ENCODE data around the gene ALDH3A1. TPM values are rescaled to one million over a fixed set of nuclear protein-coding genes. Genes with fewer than 3 reads are reported as not detected.
A peak's percentile ranks its signal among the peaks of the same experiment; 100 is the strongest.
"Not testable (repeated sequence)": the region's sequence is repeated elsewhere in the genome, so short reads cannot be mapped to it uniquely, and the experiment has no call there.

ALDH3A1 gene
- 3.4 TPM for total RNA-seq

- DNase-seq (ENCODE audit: low spot score): peak; percentile 19
These were observed at the start of gene ALDH3A1 for GRCh38 chr17:19747829-19748806. Gene ALDH3A1 (minus strand): TSS chr17:19748298. CDS start chr17:19745129, 3,169 bp downstream.

DNA sequence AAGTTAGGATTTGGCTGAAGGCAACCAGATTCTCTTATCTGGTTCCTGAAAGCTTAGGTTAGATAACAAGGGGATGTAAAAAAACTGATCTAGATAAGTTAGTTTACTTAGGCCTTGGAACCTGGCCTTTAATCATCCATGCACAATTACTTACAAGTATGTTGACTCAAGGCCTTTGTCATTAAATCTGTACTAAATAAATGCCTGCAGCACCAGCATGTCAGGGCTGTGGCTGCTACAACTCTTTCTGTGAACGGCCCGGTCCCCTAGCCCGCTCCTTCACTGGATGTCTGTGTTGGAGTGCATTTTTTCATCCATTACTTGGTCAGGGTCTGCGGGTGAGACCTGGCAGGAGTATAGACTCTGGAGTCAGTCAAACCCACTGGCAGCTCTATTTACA, 48.4 kb upstream of the ALDH3A1 start:
- DNase-seq (ENCODE audit: low spot score): no peak

DNA sequence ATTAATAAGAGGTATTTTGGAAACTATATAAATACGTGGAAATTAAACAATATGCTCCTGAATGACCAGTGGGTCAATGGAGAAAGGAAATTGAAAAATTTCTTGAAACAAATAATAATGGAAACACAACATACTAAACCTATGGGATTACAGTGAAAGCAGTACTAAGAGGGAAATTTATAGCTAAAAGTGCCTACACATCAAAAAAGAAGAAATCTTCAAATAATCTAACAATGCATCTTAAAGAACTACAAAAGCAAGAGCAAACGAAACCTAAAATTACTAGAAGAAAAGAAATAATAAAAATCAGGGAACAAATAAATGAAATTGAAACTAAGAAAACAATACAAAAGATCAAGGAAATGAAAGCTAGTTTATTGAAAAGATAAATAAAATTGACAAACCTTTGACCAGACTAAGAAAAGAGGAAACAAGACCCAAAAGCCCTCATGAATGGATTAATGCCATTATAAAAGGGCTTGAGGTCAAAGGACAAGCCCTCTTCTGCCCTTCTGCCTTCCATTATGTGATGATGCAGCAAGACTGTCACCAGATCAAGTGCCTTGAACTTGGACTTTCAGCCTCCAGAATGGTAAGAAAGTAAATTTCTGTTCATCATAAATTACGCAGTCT, 43.9 kb upstream of the ALDH3A1 start:
- no peak for DNase-seq (ENCODE audit: low spot score)

DNA sequence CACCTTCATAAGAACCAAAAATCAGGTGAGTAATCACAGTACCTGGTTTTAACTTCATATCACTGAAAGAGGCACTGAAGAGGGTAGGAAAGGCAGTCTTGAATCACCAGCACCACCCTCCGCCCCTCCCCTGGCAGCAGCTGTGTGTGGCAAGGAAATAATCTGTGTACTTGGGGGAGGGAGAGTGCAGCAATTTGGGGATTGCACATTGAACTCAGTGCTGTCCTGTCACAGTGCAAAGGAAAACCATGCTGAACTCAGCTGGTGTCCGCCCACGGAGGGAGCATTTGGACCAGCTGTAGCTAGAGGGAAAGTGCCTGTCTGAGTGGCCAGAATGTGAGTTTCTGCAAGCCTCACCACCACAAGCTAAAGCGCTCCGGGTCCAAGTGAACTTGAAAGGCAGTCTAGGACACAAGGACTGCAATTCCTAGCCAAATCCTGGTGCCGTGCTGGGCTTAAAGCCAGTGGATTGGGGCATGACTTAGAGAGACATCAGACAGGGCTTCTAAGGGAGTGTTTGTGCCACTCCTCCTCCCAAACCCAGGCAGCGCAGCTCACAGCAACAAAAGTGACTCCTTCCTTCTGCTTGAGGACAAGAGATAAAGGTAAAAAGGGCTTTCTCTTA, 39.7 kb upstream of the ALDH3A1 start:
- DNase-seq (ENCODE audit: low spot score): no peak

- no peak for DNase-seq (ENCODE audit: low spot score)
These were observed 37.8 kb upstream of the ALDH3A1 start for GRCh38 chr17:19785854-19786253.

GRCh38 chr17:19781488-19782458, 33.7 kb upstream of the ALDH3A1 start:
- no peak for DNase-seq (ENCODE audit: low spot score)

DNA sequence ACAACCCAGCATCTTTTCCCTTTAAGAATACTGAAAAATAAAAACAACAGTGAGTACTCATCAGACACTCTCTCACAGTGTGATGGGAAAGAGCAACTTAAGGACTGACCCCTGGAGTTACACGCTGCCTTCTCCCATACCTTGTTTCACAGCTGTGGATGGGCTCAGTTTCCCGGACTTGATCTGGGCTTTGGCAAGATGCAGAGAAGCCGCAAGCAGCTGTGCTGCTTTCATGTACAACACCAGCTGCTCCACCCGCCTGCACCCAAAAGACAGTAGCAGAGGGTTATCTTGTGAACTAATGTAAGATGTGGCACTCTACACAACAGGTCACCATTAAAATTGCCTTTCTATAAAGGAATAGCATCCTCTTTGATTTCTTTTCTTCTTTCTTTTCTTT, 32.7 kb upstream of the ALDH3A1 start:
- DNase-seq (ENCODE audit: low spot score): no peak

DNA sequence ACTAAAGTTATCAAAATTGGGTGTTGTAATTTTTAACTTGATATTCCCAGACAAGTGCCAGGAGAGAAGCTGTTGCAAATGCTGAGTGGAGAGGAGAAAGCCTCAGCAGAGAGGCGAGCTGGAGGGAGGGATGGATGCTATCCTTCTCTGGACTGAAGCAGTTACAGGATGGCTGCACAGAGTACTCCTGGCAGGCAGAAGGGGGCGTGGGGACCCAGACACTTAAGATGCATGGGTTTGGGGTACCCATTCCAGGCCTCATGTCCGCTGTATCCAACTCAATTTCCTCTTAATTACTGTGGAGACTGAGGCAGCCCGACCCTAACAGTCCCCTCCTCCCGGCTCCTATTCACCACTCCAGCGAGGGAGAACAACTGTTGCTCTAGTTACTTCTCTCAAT, 25.4 kb upstream of the ALDH3A1 start:
- no peak for DNase-seq (ENCODE audit: low spot score)

DNA sequence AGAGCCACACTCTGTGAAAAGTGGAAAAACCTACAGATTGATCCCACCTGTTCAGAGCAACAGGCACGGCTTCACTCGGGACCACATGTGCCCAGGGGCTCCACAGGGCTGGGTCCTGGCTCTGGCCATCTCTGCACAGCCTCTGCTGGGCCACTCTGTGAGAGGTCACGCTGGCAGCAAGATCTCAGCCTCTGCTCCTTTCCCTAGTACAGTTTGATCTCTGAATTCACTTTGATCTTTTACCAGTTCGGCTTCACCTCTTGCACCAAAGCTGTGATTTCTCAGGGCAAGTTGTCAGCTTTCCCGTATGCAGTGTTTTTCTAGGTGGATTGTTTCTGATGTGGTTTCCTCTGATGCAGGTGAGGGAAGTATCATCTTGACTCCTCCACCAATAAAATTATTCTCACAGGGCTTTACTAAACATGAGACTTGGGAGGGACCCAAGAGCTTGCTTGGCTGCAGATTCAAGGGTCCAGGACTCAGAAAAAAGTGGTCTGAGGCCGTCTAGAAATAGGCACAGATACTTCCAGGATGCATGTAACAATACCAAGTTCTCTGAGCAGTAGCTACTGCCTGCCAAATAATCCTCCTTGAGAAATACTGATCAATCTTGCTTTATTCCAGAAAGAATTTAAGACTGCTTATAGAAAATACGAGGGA, 24.0 kb upstream of the ALDH3A1 start:
- DNase-seq (ENCODE audit: low spot score): no peak

GRCh38 chr17:19770985-19771735, 23.1 kb upstream of the ALDH3A1 start:
- no peak for DNase-seq (ENCODE audit: low spot score)

GRCh38 chr17:19769946-19770652, 22.0 kb upstream of the ALDH3A1 start:
- no peak for DNase-seq (ENCODE audit: low spot score)

DNA sequence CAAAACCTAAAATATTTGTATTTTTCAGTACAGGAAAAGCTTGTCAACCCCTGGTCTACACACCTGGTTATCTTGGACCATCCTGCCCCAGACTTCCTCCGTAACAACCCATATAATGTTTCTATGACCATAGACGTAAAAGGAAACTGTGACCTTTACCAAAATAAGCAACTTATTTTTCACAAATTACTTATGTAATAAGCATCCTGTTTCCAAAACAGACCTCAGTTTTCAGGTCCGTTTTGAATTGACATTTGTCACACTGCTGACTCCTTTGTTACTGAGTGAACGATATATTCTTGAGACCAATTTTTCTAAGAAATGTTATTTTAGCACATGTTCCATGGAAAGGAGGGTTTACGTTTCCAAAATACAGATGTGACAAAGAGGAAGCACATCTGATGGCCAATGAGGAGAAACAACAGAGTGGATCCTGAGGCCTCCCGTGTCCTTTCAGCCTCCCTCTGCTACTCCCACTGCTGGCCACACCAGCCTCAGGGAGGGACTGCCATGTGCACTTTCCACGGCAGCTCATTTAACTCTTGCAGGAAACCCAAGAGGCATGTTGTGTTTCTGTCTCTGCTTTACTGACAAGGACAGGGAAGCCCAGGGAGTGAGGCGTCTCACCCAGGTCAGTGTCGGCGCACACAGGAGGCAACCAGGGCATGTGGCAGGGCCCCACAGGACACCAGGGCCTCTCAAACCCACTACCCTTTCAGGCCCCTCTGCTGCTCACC, 20.1 kb upstream of the ALDH3A1 start:
- no peak for DNase-seq (ENCODE audit: low spot score)

GRCh38 chr17:19766421-19767270, 18.5 kb upstream of the ALDH3A1 start:
- DNase-seq (ENCODE audit: low spot score): peak; percentile 78

GRCh38 chr17:19766016-19766415, 17.9 kb upstream of the ALDH3A1 start:
- DNase-seq (ENCODE audit: low spot score): no peak

DNA sequence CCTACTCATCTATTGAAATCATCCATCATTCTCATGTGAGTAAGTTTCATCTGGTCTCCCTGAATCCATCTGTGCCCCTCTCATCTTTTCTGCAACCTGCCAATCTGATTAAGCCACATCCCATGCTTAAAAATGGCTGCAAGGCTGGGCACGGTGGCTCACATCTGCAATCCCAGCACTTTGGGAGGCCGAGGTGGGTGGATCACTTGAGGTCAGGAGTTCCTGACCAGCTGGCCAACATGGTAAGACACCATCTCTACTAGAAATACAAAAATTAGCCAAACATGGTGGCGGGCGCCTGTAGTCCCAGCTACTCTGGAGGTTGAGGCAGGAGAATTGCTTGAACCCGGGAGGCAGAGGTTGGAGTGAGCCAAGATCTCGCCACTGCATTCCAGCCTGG, 15.9 kb upstream of the ALDH3A1 start:
- DNase-seq (ENCODE audit: low spot score): not testable (repeated sequence)

DNA sequence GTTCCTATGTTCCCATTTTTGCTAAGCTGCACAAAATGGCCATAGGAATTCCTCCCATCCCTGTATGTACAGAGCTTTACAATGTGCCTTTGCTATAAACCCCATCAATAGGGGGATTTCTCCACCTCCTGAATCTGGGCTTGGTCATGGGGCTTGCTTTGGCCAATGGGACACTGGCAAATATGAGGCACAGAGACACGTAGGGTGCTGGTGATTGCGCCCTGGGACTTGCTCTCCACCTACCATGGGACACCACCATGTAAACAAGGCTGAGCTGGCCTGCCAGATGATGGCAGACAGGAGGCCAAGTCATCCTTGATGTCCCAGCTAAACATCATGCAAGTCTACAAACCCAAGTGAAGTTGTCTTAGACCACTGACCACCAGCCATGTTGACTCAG, 15.3 kb upstream of the ALDH3A1 start:
- no peak for DNase-seq (ENCODE audit: low spot score)

DNA sequence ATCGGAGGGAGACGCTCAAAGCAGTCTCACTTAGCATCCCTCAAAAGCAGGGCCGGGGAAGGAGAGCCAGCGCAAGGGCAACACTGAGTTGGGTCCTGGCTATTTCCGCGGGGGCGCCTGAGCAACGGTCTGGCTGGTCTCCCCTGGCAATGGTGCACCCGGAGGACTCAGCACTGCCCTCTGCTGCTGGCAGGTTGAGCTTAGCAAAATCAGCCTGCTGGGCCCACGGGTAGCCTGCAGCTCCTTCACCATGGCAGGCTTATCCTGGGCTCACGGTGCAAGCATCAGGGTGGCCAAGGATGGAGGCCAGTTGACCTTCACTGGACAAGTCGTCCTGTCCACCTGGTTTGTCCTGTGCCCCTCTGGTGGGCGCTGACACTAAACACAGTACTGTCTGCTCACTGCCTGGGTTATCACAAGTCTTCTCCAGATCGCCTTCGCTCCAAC, 14.4 kb upstream of the ALDH3A1 start:
- peak; percentile 62 for DNase-seq (ENCODE audit: low spot score)

DNA sequence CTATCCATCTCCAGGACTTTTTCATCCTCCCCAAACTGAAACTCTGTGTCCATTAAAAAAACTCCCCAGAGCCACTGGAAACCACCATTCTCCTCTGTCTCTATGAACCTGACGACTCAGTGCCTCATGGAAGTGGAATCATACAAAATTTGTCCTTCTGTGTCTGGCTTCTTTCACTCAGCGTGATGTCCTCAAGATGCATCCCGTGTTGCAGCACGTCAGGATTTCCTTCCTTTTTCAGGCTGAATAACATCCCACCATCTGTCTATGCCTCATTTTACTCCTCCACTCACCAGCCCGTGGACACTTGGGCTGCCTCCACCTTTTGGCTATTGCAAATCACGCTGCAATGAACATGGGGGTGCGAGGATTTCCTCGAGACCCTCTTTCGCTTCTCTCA, 12.6 kb upstream of the ALDH3A1 start:
- DNase-seq (ENCODE audit: low spot score): no peak
